EH (cell line): Measurements from ENCODE around the gene UMAD1.

Experiments
- DNase-seq: peaks from one replicate; pipeline ENCODE4 v3.0.0-alpha.2; 2015; ENCODE audit warnings: low read depth

Gene UMAD1

GRCh38 chr7:7883394-7883793 is 242.8 kb downstream of the UMAD1 start:
- DNase-seq = no peak

GRCh38 chr7:7884855-7885254 is 244.3 kb downstream of the UMAD1 start:
- DNase-seq = no peak

DNA sequence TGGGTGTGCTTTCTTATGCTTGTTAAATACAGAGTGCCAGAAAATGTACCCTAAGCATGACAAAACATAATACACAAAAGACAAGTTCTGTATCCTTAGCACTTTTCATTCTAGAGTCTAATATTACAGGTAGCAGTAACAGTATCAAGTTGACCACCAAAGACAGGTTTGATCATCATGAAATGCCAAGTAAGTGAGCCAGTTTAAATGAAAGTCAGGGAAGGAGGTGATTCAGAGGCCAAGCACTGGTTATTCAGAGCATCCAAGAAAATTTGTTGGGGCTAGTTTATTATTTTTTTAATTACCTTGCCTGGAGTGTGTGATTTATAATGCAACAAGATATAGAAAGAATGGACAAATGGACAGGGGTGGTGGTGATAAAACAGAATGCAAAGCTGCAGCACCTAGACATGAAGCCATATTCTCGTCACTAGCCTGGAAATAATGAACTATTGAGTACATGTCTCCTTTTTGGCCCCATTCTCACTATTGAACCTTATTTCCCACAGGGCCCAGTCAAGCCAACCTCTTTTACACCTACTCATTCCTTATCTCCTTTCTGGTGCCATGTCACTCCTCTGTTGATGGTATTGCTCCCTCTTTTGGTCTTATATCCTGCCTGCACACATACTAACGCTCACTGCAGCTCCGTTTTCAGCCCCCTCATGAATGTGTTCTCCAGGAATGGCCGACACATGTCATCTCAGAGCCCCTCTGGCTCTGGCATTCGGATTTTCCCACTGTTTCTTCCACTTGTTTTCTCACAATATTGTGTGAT is 249.4 kb downstream of the UMAD1 start:
- no peak for DNase-seq

- no peak for DNase-seq
Measured at GRCh38 chr7:7895004-7895650, 254.6 kb downstream of the UMAD1 start.

GRCh38 chr7:7895754-7896153 is 255.2 kb downstream of the UMAD1 start:
- DNase-seq = no peak

DNA sequence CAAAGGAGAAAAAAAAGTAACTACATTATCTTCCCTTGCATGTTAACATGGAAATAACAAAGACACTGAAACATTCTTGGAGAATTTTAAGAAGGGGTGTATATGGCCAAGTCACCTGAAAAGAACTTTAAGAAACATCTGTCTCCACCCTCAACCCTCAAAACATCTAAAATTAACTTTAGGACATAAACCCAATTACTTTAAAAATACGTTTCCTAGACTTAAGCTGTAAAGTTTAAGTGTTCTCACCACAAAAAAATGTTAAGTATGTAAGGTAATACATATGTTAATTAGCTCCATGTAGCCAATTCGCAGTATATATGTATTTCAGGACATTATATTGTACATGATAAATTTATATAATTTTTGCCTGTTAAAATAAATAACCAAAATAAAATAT is 257.0 kb downstream of the UMAD1 start:
- DNase-seq = peak; percentile 34

DNA sequence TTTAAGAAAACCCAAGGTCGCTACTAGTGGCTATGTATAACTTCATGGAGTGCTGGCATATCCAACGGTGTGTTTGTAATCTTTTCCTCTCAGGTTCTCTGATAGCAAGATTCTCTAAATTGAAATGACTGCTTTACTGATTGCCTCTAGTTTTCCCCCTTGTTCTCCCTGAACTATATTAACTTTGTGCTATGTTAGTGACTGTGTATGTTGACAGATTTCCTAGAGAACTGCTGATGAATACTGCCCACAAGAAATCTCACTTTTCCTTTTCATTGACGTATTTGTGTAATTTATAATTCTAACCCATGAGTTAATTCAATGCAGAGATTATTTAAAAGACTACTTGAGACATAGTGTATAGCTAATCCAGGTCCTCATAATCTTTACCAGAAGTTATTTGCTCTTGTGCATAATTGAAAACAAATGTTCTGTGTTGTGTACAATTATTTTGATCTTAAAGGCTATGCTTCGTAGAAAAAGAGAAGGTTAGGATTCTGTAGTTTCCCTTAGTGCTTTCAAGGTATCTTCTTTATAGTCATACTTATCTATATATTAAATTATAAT is 257.5 kb downstream of the UMAD1 start:
- DNase-seq = no peak

GRCh38 chr7:7902845-7903244 is 262.3 kb downstream of the UMAD1 start:
- DNase-seq = no peak

GRCh38 chr7:7907306-7907705 is 266.8 kb downstream of the UMAD1 start:
- DNase-seq = no peak

GRCh38 chr7:7908622-7909145 is 268.1 kb downstream of the UMAD1 start:
- no peak for DNase-seq

DNA sequence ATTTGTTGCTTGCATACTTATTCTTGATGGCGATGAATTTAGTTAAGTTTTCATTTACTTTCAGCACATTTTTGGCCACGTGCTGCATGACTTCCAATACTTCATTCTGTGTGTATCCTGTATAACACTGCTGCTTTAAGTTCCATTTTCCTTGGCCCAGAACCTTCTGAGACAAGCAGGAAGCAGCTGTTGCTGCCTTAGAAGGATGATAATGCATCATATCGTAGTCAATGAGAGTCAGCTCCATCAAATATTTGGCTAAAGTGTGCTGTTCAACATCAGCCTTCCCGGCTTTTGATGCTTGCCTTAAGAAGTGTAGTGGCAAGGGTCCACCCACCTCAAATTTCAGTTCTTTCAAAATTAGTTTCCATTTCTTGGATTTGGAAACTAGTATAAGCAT is 268.8 kb downstream of the UMAD1 start:
- no peak for DNase-seq

GRCh38 chr7:7911369-7912123 is 271.0 kb downstream of the UMAD1 start:
- DNase-seq = peak; percentile 87

DNA sequence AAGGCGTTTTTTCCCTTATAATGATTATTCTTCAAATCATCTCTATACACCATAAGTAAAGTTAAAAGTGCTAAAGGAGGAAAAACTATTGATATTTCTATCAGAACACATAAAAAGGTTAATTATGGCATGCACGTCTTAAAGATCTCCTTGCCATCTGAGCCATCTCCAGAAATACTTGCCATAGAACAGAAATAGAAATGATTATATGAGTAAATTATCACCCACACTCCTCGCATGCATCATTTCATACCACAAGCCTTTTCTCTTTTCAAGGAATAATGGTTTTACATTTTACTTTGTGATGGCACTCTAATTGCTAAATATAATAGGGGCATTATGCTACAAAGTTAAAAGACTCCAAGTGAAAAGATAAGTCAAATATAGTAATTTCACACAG is 272.4 kb downstream of the UMAD1 start:
- no peak for DNase-seq

DNA sequence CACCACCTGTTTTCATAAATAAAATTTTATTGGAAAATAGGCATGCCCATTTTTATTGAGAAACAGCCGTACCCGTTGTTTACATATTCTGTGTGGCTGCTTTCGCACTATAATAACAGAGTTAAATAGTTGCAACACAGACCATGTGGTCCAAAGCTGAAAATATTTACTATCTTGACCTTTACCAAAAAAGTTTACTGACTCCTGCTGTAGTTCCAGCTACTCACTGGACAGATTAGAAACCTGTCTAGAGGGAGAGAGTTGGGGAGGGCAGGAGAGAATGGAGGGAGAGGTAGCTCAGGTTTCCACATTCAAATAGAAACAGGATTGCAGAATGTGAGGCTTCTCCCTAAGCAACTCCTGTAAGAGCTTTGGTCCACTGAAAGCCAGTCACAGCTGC is 273.0 kb downstream of the UMAD1 start:
- DNase-seq = peak; percentile 33

DNA sequence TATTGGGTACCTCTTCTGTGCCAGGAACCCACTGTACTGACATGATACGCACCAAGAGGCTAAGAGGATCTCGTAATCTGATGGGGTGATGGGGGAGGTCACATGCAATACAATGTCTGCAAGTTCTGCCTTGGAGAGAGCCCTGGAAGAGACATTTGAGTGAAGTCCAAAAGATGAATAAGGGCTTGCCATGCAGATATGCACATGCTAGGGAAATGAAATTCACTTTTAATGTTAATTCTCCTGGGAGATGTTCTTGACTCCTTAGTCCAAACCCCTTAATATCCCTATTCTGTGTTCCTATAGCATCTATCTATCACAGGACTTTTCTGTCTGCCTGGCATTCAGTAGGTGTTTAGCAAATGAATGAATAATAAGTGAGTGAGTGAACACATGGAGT is 274.0 kb downstream of the UMAD1 start:
- DNase-seq = no peak

GRCh38 chr7:7916064-7916463 is 275.5 kb downstream of the UMAD1 start:
- DNase-seq = no peak

GRCh38 chr7:7917593-7917992 is 277.0 kb downstream of the UMAD1 start:
- DNase-seq = no peak

GRCh38 chr7:7918736-7919448 is 278.3 kb downstream of the UMAD1 start:
- DNase-seq = no peak

DNA sequence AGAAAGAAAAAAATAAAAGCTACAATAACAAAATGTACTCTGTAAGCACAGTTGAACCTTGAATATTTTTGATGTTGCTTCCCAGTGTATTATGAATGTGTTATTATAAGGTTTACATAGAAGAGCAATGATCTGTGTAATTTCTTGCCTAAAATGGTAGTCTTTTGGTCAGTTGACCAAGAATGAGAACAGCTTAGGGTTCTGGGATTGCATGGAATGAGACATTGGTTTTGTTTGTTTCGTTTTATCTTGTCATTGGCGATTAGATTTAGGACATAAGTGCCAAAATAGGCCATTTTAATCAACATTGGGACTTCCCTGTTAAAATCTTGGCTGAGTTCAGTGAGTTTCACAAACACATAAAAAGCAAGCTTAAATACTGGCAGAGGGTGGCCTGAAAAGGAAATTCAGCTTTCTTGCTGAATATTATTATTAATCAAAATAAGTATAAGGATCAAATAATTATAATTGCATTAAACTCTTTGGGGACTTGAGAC is 278.9 kb downstream of the UMAD1 start:
- no peak for DNase-seq

DNA sequence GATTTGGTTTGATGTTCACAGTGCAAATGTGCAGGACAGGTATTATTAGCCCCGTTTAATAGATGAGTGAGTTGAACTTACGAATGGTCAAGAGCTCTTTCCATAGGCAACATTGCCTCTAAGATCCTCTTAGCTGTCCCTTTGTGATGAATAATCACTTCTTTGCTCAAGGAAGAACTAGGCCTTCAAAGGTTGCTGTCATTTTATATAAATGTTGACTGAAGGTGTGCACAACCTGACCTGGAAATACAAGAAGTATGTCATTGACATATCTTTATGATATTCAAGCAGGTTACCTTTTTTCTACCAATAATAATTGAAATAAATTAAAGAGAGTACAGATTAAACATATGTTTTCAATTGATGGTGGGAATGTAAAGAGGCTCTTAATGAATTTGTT is 279.5 kb downstream of the UMAD1 start:
- no peak for DNase-seq

GRCh38 chr7:7920481-7920880 is 279.9 kb downstream of the UMAD1 start:
- no peak for DNase-seq

GRCh38 chr7:7921830-7922229 is 281.3 kb downstream of the UMAD1 start:
- DNase-seq = no peak
